NK-92 (cell line): ENCODE results near the gene IQSEC1.

Experiments used
- DNase-seq: peaks from one replicate; lab custom pipeline; 2025; ENCODE audit not compliant: unreplicated experiment; lab: John Stamatoyannopoulos, UW

Gene IQSEC1

GRCh38 chr3:13086531-13086981, 13.3 kb upstream of the IQSEC1 start:
- no peak for DNase-seq

DNA sequence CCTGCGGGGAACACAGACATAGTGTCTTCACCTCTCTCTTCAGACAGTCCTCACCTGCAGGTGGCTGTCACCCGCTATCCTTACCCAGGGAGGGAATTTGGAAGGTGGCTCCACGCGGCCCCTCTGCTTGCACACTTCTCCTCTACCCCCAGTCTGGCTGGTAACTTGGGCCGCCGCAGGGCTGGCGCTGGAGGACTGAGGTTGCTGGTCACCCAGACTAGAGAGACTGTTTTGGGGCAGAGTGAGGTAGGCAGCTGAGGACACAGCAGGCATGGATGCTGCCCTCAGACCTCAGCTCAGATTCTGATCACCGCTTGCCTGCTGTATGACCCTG, 12.6 kb upstream of the IQSEC1 start:
- DNase-seq: no peak

DNA sequence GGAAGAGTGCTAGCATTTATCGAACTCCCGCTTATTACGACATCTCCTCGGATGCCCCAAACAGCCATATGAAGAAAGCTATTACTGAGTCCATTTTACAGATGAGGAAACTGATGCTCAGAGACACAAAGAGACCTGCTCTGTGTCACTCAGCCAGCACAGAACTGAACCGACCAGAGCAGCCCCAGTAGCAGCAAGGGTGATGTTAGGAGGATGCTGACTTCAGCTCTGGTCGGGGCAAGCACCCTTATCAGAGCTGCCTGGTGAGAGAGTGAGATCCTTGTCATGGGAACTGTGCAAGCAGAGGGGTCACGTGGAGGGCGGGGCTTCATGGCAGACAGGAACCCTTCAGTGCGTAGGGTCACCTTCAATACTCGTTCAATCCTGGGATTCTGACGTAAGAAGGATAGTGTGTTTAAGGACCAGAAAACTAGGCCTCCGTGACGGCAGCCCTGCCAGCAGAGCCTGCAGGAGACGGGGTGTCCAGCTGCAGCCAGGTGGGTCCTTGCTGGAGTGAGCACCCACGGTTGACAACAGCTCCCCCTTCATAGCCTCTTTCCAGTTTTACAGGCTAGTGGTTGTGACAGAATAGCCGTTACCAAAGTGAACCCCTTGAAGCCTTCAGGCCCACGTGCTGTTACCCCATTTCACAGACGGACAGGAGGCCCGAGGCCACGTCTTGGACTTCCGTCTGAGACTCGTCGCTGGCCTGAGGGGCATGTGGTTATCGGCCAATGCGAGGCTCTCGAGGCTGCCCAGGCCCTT, 12.0 kb upstream of the IQSEC1 start:
- DNase-seq: no peak

GRCh38 chr3:13083898-13084297, 10.7 kb upstream of the IQSEC1 start:
- DNase-seq: no peak

DNA sequence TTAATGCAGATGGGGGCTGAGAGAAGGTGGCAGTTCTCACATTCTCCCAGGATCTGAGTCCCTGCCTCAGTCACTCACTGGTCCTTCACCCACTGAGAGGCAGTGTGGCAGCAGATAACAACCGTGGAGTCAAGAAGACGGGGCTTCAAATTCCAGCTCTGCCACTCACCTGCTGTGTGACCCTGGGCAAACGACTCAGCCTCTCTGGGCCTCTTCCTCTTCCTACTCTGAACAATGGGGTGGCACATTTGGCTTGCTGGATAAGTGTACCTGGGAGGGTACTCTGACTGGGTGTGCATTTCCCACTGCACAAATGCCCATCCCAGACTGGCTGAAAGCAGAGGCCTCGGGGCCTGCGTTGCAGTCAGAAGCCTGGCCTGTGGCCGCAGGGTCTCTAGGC, 10.0 kb upstream of the IQSEC1 start:
- no peak for DNase-seq

DNA sequence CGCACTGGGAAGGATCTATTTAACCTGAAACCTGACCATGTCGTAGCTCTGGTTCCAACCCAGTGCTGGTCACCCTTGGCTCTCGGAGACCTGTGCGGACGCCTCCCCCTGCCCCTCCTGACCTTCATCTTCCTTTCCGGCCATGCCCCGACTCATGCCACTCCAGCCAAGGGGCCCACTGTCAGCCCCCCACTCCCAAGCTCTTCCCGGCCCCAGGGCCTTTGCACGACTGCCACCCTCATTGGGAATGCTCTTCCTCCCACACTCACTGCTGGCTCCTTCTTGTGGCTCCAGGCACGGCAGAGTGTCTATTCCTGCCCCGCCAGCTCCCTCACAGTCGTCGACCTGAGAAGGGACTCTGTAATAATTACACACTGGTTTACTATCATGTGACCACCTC, 9.4 kb upstream of the IQSEC1 start:
- no peak for DNase-seq

- DNase-seq: no peak
Measured at GRCh38 chr3:13081603-13082360, 8.6 kb upstream of the IQSEC1 start.

DNA sequence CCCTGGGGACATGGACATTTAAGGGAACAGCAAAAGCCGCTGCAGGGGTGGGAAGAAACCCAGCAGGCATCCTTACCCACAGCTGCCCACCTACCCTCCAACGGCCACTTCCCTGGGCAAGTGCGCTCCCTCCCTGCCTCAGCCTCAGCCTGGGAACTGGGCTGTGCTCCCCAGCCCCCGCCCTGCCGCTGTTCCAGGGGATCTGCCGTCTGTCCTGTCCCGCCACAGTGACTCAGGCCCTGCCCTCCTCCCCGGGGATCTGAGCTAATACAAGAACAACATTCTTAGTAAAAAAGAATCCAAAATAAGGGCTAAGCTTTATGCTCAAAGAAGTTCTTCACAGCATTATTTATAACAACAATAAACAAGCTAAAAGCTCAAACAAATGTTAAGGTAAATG, 7.4 kb upstream of the IQSEC1 start:
- no peak for DNase-seq

- DNase-seq: no peak
Measured at GRCh38 chr3:13080026-13080425, 6.8 kb upstream of the IQSEC1 start.

DNA sequence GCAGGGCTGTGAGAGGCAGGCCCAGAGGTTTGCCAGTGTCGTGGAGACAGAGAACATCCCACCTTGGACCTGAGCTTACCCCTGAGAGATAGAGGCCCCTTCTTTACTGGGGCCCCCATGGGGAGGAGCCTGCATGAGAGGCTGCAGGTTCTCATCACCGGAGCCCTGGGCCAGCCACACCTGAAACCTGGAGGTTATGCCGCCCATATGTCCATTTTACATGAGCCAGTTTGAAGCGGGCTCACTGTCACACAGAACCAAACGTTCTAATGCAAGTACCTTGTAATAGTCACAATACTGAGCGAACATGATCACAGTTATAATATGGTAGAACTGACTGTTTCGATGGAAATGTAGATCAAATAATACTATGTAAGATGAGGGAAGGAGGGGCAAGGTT, 6.3 kb upstream of the IQSEC1 start:
- no peak for DNase-seq

GRCh38 chr3:13079051-13079450, 5.8 kb upstream of the IQSEC1 start:
- DNase-seq: no peak

GRCh38 chr3:13078163-13078905, 5.1 kb upstream of the IQSEC1 start:
- no peak for DNase-seq

DNA sequence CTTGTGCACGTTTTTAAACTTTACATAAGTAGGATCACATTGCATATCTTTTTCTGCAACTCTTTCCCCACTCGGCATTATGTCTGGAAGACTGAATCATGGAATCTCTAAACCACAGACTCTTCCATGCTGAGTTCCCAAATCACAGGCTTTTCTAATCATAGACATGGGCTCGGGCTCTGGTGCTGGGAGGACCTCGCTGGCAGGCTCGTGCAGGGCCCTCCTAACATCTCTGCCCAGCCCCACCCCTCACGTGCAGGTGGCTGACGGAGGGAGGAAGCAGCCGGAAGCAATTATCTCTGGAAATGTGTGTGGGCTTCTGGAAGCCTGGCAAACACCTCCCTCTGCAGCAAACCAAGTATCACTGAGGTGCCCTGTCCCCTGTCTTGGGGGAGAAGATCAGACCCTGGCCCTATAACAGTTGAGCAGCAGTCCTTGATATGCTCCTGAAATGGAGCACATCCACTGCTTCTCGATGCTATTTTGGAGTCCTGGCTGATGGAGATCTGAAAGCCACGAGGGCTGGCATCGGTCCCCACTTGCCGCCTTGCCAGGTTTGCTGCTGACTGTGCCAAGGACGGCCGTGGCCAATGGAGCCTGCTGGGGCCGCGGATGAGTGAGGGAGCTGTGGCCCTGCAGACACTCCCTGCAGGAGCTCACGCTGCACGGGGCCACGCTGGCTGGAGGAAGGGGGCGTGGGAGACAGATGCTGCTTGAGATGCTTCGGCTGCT, 4.4 kb upstream of the IQSEC1 start:
- no peak for DNase-seq

- no peak for DNase-seq
Measured at GRCh38 chr3:13075986-13076654, 2.9 kb upstream of the IQSEC1 start.

DNA sequence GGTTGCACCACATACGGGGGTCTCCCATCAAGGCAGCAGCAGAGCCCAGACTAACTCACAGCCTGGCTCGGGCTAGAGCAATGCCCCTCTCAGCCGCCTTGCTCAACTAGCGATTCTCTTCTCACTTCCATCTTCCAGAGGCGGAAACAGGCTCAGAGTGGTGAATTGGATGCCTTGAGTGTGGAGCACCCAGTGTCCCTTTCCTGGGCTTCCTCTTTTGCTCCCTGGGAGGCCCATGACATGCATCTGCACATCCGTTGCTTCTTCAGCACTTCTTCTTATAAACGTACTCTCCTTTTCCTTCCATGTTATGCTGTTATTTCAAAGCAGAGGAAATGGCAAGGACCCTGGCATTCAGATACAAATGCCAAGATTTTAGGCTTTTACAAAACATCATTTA, 2.1 kb upstream of the IQSEC1 start:
- no peak for DNase-seq

- DNase-seq: no peak
Measured at GRCh38 chr3:13074006-13074375, 762 bp upstream of the IQSEC1 start.

GRCh38 chr3:13072600-13073325, 466 bp downstream of the IQSEC1 start:
- no peak for DNase-seq

- DNase-seq: no peak
Measured at GRCh38 chr3:13072239-13072599, 1.0 kb downstream of the IQSEC1 start.

DNA sequence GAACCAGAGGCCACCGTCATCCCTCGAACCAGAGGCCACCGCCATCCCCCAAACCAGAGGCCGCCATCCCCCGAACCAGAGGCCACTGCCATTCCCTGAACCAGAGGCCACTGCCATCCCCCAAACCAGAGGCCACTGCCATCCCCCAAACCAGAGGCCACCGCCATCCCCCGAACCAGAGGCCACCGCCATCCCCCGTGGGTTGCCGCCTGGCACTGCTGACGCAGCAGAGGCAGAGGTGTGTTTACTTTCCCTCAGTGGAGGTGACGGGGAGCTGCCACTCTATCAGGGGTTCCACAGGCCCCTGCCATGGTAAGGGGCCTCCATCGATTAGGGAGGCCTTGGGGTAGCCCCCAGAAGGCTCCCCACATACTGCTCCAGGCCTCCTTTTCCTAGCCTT, 1.5 kb downstream of the IQSEC1 start:
- DNase-seq: no peak

DNA sequence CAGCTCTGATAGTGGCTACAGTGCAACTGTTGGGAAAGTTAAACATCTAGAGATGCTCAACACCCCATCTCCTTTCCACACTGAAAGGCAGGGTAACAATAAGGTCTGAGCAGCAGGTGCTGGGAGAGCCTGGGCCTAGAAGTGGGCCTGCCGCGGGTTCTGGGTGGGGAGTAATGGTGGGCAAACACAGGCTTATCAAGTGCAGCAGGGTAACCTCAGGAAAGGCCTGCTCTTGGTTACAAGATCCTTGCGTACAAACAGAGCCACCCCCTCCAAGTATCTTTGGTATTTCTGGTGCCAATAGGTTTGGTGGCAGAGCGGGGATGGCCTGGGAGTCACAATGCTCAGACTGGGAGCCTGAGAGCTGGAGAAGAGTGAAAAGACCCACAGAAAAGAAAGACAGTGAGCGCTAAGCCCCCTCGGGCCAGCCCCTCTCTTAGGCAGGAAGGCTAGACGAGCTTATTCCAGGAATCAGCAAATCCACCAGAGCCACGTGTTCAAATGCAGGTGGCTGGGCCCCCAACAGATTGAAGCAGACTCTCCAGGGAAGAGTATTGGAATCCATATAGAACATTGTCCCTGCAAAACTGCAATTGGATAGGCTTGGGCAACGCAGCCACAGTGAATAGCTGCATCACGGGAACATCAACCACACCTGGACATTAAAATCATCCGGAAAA, 2.7 kb downstream of the IQSEC1 start:
- no peak for DNase-seq
